ENCODE data around the gene FGR.

- peak; percentile 47 for TF ChIP-seq CTCF (conservative IDR thresholded peaks at IDR 0.05)
- TF ChIP-seq ZFX (IDR thresholded peaks at IDR 0.05) = no peak
These were observed 28.2 kb downstream of the FGR start for GRCh38 chr1:27606708-27607238.
